Trophoblast cell (in vitro differentiated cells and primary cell): ENCODE measurements around the gene SPOCK1.

Source experiments
- DNase-seq, 2 donors: peaks; one replicate each; pipeline ENCODE4 v3.0.0-alpha.2; 2016
- H2AFZ ChIP-seq: 2 replicates; pipeline ENCODE4 v1.6.1; 2013; ENCODE audit warnings: low read length, moderate library complexity, mild to moderate bottlenecking; ENCODE audit not compliant: insufficient read depth, poor library complexity
- H2AK5ac ChIP-seq: 2 replicates; pipeline ENCODE4 v1.6.1; 2013; ENCODE audit warnings: mild to moderate bottlenecking, low read length
- H2BK120ac ChIP-seq: 2 replicates; pipeline ENCODE4 v1.6.1; 2013; ENCODE audit warnings: low read length, mild to moderate bottlenecking, moderate library complexity; ENCODE audit not compliant: insufficient read depth, poor library complexity
- H2BK12ac ChIP-seq: 2 replicates; pipeline ENCODE4 v1.6.1; 2013; ENCODE audit warnings: mild to moderate bottlenecking, low read length, moderate library complexity
- H2BK5ac ChIP-seq: 2 replicates; pipeline ENCODE4 v1.6.1; 2013; ENCODE audit warnings: low read length, low read depth, moderate library complexity, mild to moderate bottlenecking; ENCODE audit not compliant: poor library complexity
- H3K14ac ChIP-seq: 2 replicates; pipeline ENCODE4 v1.6.1; 2013; ENCODE audit warnings: mild to moderate bottlenecking, low read length
- H3K18ac ChIP-seq: 2 replicates; pipeline ENCODE4 v1.6.1; 2013; ENCODE audit warnings: mild to moderate bottlenecking, low read length
- H3K23ac ChIP-seq: 2 replicates; pipeline ENCODE4 v1.6.1; 2013; ENCODE audit warnings: low read length
- H3K27ac ChIP-seq: 2 replicates; pipeline ENCODE4 v1.5.1; 2013; ENCODE audit warnings: low read depth, mild to moderate bottlenecking, inconsistent platforms, low read length, moderate library complexity
- H3K27me3 ChIP-seq: 2 replicates; pipeline ENCODE4 v1.6.1; 2013; ENCODE audit warnings: inconsistent platforms, mild to moderate bottlenecking, low read length, moderate library complexity; ENCODE audit not compliant: insufficient read depth
- H3K36me3 ChIP-seq, 2 experiments: 1 replicate in 1 of 2; 2 replicates in 1 of 2; pipeline ENCODE4 v1.6.1; 2013; ENCODE audit warnings: low read length in 2 of 2, mild to moderate bottlenecking in 2 of 2, moderate library complexity in 1 of 2; ENCODE audit not compliant: insufficient read depth in 2 of 2, control insufficient read depth in 1 of 2
- H3K4ac ChIP-seq: 2 replicates; pipeline ENCODE4 v1.6.1; 2013; ENCODE audit warnings: low read depth, mild to moderate bottlenecking, low read length, moderate library complexity
- H3K4me1 ChIP-seq, 2 experiments: 1 replicate in 1 of 2; 2 replicates in 1 of 2; pipeline ENCODE4 v1.6.1; 2013; ENCODE audit warnings: low read length in 2 of 2, mild to moderate bottlenecking in 2 of 2, moderate library complexity in 1 of 2; ENCODE audit not compliant: insufficient read depth in 2 of 2, control insufficient read depth in 1 of 2
- H3K4me2 ChIP-seq: 2 replicates; pipeline ENCODE4 v1.6.1; 2013; ENCODE audit warnings: inconsistent platforms, mild to moderate bottlenecking, low read length, moderate library complexity
- H3K4me3 ChIP-seq: 2 replicates; pipeline ENCODE4 v1.5.1; 2013; ENCODE audit warnings: mild to moderate bottlenecking, low read depth, low read length, inconsistent platforms
- H3K79me1 ChIP-seq: one replicate; pipeline ENCODE4 v1.6.1; 2013; ENCODE audit warnings: low read length
- H3K79me2 ChIP-seq: 2 replicates; pipeline ENCODE4 v1.6.1; 2013; ENCODE audit warnings: low read length, mild to moderate bottlenecking; ENCODE audit not compliant: control insufficient read depth, insufficient read depth, poor library complexity
- H3K9ac ChIP-seq: 2 replicates; pipeline ENCODE4 v1.6.1; 2013; ENCODE audit warnings: mild to moderate bottlenecking, low read length
- H3K9me3 ChIP-seq: 2 replicates; pipeline ENCODE4 v1.6.1; 2013; ENCODE audit warnings: low read depth, mild to moderate bottlenecking, control low read depth, inconsistent platforms, low read length; ENCODE audit not compliant: insufficient read depth
- H4K12ac ChIP-seq: 2 replicates; pipeline ENCODE4 v1.6.1; 2013; ENCODE audit warnings: low read depth, mild to moderate bottlenecking, low read length, moderate library complexity
- H4K8ac ChIP-seq: 2 replicates; pipeline ENCODE4 v1.6.1; 2013; ENCODE audit warnings: low read depth, mild to moderate bottlenecking, low read length, moderate library complexity
- H4K91ac ChIP-seq: one replicate; pipeline ENCODE4 v1.6.1; 2013; ENCODE audit warnings: low read depth, mild to moderate bottlenecking, low read length, moderate library complexity
- WGBS: extraction: QIAGEN DNeasy Blood & Tissue Kit; methylation state at CpG from one replicate; pipeline ENCODE4 v1.1.7; 2013; ENCODE audit warnings: missing lambda C conversion rate; ENCODE audit not compliant: insufficient read length, insufficient coverage; ENCODE audit errors: extremely low coverage; 5-methylcytosine and 5-hydroxymethylcytosine counted together

Gene SPOCK1

GRCh38 chr5:137115152-137115551, 384.0 kb downstream of the SPOCK1 start:
- H3K4ac ChIP-seq = no peak overlapping the region
- no peak for DNase-seq
- H2BK12ac ChIP-seq = no peak overlapping the region
- H4K12ac ChIP-seq = no peak overlapping the region
- no peak overlapping the region for H3K4me3 ChIP-seq
- H3K36me3 ChIP-seq = no peaks in the 10 kb centered on the region
- no peak overlapping the region for H4K8ac ChIP-seq
- WGBS = no CpG with 5 or more reads among the region's 6 CpGs
- no peaks in the 10 kb centered on the region for H3K79me1 ChIP-seq
- H3K27me3 ChIP-seq = no peaks in the 10 kb centered on the region
- H3K18ac ChIP-seq = no peak overlapping the region
- no peak overlapping the region for H2BK5ac ChIP-seq
- H2AK5ac ChIP-seq = no peak overlapping the region
- no peak overlapping the region for H2BK120ac ChIP-seq
- H3K79me2 ChIP-seq = no peaks in the 10 kb centered on the region
- H3K4me2 ChIP-seq = no peak overlapping the region
- no peak overlapping the region for H4K91ac ChIP-seq
- peaks cover 0 to 3% of the 10 kb centered on the region in 2 experiments for H3K4me1 ChIP-seq
- H2AFZ ChIP-seq = no peak overlapping the region
- no peak overlapping the region for H3K14ac ChIP-seq
- H3K9ac ChIP-seq = no peak overlapping the region
- H3K27ac ChIP-seq = no peak overlapping the region
- H3K9me3 ChIP-seq = peaks cover 2% of the 10 kb centered on the region
- no peak overlapping the region for H3K23ac ChIP-seq

DNA sequence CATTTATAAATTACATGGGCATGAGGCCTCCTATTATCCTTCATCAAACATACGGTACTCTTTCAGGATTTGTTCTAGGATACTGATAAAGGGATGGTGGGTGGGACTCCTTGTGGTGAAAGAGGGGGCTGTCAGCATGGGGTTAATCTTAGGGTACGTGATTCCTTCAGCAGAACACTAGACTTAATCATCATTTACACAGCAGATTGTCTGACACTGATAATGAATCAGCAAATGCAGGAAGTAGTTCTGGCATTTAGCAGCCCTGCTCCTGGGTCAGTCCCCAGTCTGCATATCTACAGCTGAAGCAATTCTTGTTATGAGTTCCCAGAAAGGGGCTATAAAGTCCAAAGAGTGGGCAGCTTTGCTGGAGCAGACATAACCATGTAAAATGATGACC, 384.6 kb downstream of the SPOCK1 start:
- no peak for DNase-seq
- Histone ChIP-seq H3K79me1 (no peaks in the 10 kb centered on the region), H2AFZ (no peak overlapping the region), H3K9ac (no peak overlapping the region), H3K36me3 (no peaks in the 10 kb centered on the region), H2BK120ac (no peak overlapping the region), H3K4me3 (no peak overlapping the region), H2BK12ac (no peak overlapping the region), H3K27me3 (no peaks in the 10 kb centered on the region), H3K4me2 (no peak overlapping the region), H4K8ac (no peak overlapping the region), H4K91ac (no peak overlapping the region), H3K9me3 (peaks cover 2% of the 10 kb centered on the region), H3K79me2 (no peaks in the 10 kb centered on the region), H3K14ac (no peak overlapping the region), H2BK5ac (no peak overlapping the region), H4K12ac (no peak overlapping the region), H3K4me1 (peaks cover 0 to 3% of the 10 kb centered on the region in 2 experiments), H3K4ac (no peak overlapping the region), H3K18ac (no peak overlapping the region), H3K23ac (no peak overlapping the region), H3K27ac (no peak overlapping the region), H2AK5ac (no peak overlapping the region)
- no CpG with 5 or more reads among the region's 2 CpGs for WGBS

- no peaks in the 10 kb centered on the region for H3K79me1 ChIP-seq
Measured at GRCh38 chr5:137113939-137114338, 385.2 kb downstream of the SPOCK1 start.

DNA sequence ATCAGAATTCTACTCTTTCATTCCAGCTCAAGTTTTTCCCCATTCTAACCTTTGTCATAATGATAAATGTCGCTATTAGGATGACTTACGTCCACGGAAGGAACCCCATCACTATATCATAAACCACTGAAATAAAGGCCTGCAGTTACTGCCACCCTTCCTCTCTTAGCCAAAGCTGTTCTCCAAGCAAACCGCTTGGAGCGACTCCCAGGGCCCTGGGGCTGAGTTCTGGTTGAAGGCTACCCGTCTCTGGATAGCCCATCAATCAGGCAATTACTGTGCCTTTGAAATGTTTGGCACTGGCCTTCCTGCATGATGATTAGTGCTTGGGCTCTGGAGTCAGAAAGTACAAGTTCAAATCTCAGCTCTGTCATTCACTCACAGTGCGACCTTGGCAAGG, 386.0 kb downstream of the SPOCK1 start:
- H3K4ac ChIP-seq = no peak overlapping the region
- no peaks in the 10 kb centered on the region for H3K79me2 ChIP-seq
- H3K9ac ChIP-seq = no peak overlapping the region
- H4K12ac ChIP-seq = no peak overlapping the region
- H3K4me2 ChIP-seq = no peak overlapping the region
- H2BK120ac ChIP-seq = no peak overlapping the region
- no peak overlapping the region for H3K14ac ChIP-seq
- no peak overlapping the region for H2AK5ac ChIP-seq
- H4K8ac ChIP-seq = no peak overlapping the region
- H3K23ac ChIP-seq = no peak overlapping the region
- H3K27ac ChIP-seq = no peak overlapping the region
- no peaks in the 10 kb centered on the region for H3K36me3 ChIP-seq
- no peaks in the 10 kb centered on the region for H3K79me1 ChIP-seq
- H3K27me3 ChIP-seq = no peaks in the 10 kb centered on the region
- H4K91ac ChIP-seq = no peak overlapping the region
- peaks cover 2% of the 10 kb centered on the region for H3K9me3 ChIP-seq
- H2BK12ac ChIP-seq = no peak overlapping the region
- WGBS = no CpG with 5 or more reads among the region's 7 CpGs
- DNase-seq = no peak
- no peak overlapping the region for H2BK5ac ChIP-seq
- no peak overlapping the region for H3K18ac ChIP-seq
- H3K4me1 ChIP-seq = peaks cover 0 to 3% of the 10 kb centered on the region in 2 experiments
- no peak overlapping the region for H2AFZ ChIP-seq
- H3K4me3 ChIP-seq = no peak overlapping the region

More at GRCh38 chr5:137113939-137114338, 385.2 kb downstream of the SPOCK1 start:
- Histone ChIP-seq H3K23ac (no peak overlapping the region), H3K79me2 (no peaks in the 10 kb centered on the region), H2BK120ac (no peak overlapping the region), H2AK5ac (no peak overlapping the region), H3K18ac (no peak overlapping the region), H3K27me3 (no peaks in the 10 kb centered on the region), H3K36me3 (no peaks in the 10 kb centered on the region), H4K8ac (no peak overlapping the region), H3K4me2 (no peak overlapping the region), H3K4ac (no peak overlapping the region), H2BK12ac (no peak overlapping the region), H3K9me3 (peaks cover 2% of the 10 kb centered on the region), H4K12ac (no peak overlapping the region), H3K4me1 (peaks cover 0 to 3% of the 10 kb centered on the region in 2 experiments), H3K4me3 (no peak overlapping the region), H3K9ac (no peak overlapping the region), H3K27ac (no peak overlapping the region), H2BK5ac (no peak overlapping the region), H4K91ac (no peak overlapping the region), H2AFZ (no peak overlapping the region), H3K14ac (no peak overlapping the region)
- DNase-seq = no peak
- no CpG with 5 or more reads among the region's 3 CpGs for WGBS
